ENCODE measurements around the gene UBE3A.

- TF ChIP-seq CTCF (IDR thresholded peaks at IDR 0.05): no peak
- TF ChIP-seq POLR2A (IDR thresholded peaks at IDR 0.05; ENCODE audit: low read depth): no peak
Measured at GRCh38 chr15:25424073-25424472, 14.8 kb downstream of the UBE3A start.

Measured in esophagus muscularis mucosa (tissue), 3 donors.